GM19035 (cell line): Measurements from ENCODE around the gene GMPS.
"Not testable (repeated sequence)": the region's sequence is repeated elsewhere in the genome, so short reads cannot be mapped to it uniquely, and the experiment has no call there.

ENCODE experiments used
- ATAC-seq: cut with Tn5 transposase; IDR thresholded peaks from one replicate; pipeline ENCODE4 v1.9.1; 2021; ENCODE audit not compliant: unreplicated experiment

The GMPS gene

GRCh38 chr3:155871746-155872158 lies 1.3 kb downstream of the GMPS start:
- ATAC-seq = peak; percentile 3

- no peak for ATAC-seq
Observed at GRCh38 chr3:155872904-155873646, 2.6 kb downstream of the GMPS start.

GRCh38 chr3:155876037-155876436 lies 5.6 kb downstream of the GMPS start:
- no peak for ATAC-seq

- ATAC-seq = no peak
Observed at GRCh38 chr3:155876503-155876902, 6.1 kb downstream of the GMPS start.

- no peak for ATAC-seq
Observed at GRCh38 chr3:155880286-155880685, 9.8 kb downstream of the GMPS start.

GRCh38 chr3:155884292-155884691 lies 13.8 kb downstream of the GMPS start:
- ATAC-seq = no peak

- ATAC-seq = no peak
Observed at GRCh38 chr3:155885292-155885691, 14.8 kb downstream of the GMPS start.

GRCh38 chr3:155886348-155886747 lies 15.9 kb downstream of the GMPS start:
- ATAC-seq = not testable (repeated sequence)

- no peak for ATAC-seq
Observed at GRCh38 chr3:155886915-155887314, 16.5 kb downstream of the GMPS start.

GRCh38 chr3:155889212-155889611 lies 18.8 kb downstream of the GMPS start:
- no peak for ATAC-seq

GRCh38 chr3:155889952-155890351 lies 19.5 kb downstream of the GMPS start:
- no peak for ATAC-seq

- ATAC-seq = no peak
Observed at GRCh38 chr3:155890671-155891190, 20.3 kb downstream of the GMPS start.

- ATAC-seq = no peak
Observed at GRCh38 chr3:155891321-155891720, 20.9 kb downstream of the GMPS start.

GRCh38 chr3:155895379-155895900 lies 25.0 kb downstream of the GMPS start:
- ATAC-seq = no peak

GRCh38 chr3:155906900-155907299 lies 36.5 kb downstream of the GMPS start:
- ATAC-seq = no peak

GRCh38 chr3:155908086-155908485 lies 37.6 kb downstream of the GMPS start:
- ATAC-seq = no peak

GRCh38 chr3:155908605-155909004 lies 38.2 kb downstream of the GMPS start:
- no peak for ATAC-seq

GRCh38 chr3:155912090-155912489 lies 41.6 kb downstream of the GMPS start:
- no peak for ATAC-seq

- no peak for ATAC-seq
Observed at GRCh38 chr3:155912579-155913190, 42.2 kb downstream of the GMPS start.

GRCh38 chr3:155917781-155918180 lies 47.3 kb downstream of the GMPS start:
- no peak for ATAC-seq

- no peak for ATAC-seq
Observed at GRCh38 chr3:155919728-155920127, 49.3 kb downstream of the GMPS start.

GRCh38 chr3:155921486-155921885 lies 51.0 kb downstream of the GMPS start:
- no peak for ATAC-seq
